Measurements from ENCODE around the gene PLXNA4.

- TF ChIP-seq CTCF (IDR thresholded peaks at IDR 0.05) (no peak), EP300 (IDR thresholded peaks at IDR 0.05) (no peak), POLR2AphosphoS5 (IDR thresholded peaks at IDR 0.05) (no peak), POLR2A (IDR thresholded peaks at IDR 0.05) (no peak)
Measured at GRCh38 chr7:132379292-132379691, 197.0 kb downstream of the PLXNA4 start.

Data from gastroesophageal sphincter (tissue), 3 donors.